Measurements from ENCODE around the gene RP9.

- TF ChIP-seq SIN3A (IDR thresholded peaks at IDR 0.05; ENCODE audit: borderline replicate concordance, insufficient read depth, low read length) (no peak), POLR2AphosphoS5 (IDR thresholded peaks at IDR 0.05; ENCODE audit: low read depth, low read length) (no peak)
- TF ChIP-seq, protein P1, sequence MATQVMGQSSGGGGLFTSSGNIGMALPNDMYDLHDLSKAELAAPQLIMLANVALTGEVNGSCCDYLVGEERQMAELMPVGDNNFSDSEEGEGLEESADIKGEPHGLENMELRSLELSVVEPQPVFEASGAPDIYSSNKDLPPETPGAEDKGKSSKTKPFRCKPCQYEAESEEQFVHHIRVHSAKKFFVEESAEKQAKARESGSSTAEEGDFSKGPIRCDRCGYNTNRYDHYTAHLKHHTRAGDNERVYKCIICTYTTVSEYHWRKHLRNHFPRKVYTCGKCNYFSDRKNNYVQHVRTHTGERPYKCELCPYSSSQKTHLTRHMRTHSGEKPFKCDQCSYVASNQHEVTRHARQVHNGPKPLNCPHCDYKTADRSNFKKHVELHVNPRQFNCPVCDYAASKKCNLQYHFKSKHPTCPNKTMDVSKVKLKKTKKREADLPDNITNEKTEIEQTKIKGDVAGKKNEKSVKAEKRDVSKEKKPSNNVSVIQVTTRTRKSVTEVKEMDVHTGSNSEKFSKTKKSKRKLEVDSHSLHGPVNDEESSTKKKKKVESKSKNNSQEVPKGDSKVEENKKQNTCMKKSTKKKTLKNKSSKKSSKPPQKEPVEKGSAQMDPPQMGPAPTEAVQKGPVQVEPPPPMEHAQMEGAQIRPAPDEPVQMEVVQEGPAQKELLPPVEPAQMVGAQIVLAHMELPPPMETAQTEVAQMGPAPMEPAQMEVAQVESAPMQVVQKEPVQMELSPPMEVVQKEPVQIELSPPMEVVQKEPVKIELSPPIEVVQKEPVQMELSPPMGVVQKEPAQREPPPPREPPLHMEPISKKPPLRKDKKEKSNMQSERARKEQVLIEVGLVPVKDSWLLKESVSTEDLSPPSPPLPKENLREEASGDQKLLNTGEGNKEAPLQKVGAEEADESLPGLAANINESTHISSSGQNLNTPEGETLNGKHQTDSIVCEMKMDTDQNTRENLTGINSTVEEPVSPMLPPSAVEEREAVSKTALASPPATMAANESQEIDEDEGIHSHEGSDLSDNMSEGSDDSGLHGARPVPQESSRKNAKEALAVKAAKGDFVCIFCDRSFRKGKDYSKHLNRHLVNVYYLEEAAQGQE (IDR thresholded peaks at IDR 0.05; ENCODE audit: insufficient read depth in 1 of 2, low read depth in 2 of 2, low read length in 2 of 2): no peak
These were observed 625 bp downstream of the RP9 start for GRCh38 chr7:33108554-33109004.

Data from PFSK-1 (cell line).